Activated CD8-positive, alpha-beta memory T cell treated with anti-CD3 and anti-CD28 coated beads for 36 hours (primary cell): Measurements from ENCODE around the gene ATP6V0E1. TPM values are rescaled to one million over a fixed set of nuclear protein-coding genes. Genes with fewer than 3 reads are reported as not detected.
"Not testable (repeated sequence)": the region's sequence is repeated elsewhere in the genome, so short reads cannot be mapped to it uniquely, and the experiment has no call there.

Experiments
- CTCF ChIA-PET: fragments of 350-600 bp; sonication (Branson Sonifier 250); formaldehyde crosslinking; loops from one replicate; lab custom pipeline; 2021; ENCODE audit warnings: antibody characterized with exemption; lab: Charles Lee
- POLR2A ChIA-PET: fragments of 350-600 bp; sonication (Branson Sonifier 250); formaldehyde crosslinking; loops from one replicate; lab custom pipeline; 2021; ENCODE audit warnings: antibody characterized with exemption; lab: Charles Lee
- total RNA-seq, 2 experiments: library from RNA; stranded (reverse); gene quantifications; one replicate each; pipeline ENCODE4 v1.2.3, GENCODE V29; 2021

ATP6V0E1 gene
- total RNA-seq, 2 experiments from 2014 or later = 155 TPM

- POLR2A ChIA-PET = not testable (repeated sequence)
- CTCF ChIA-PET = interaction anchor here (0.7 to 1.4 kb wide), 2 partner anchors 33 to 71 kb away, joined by 4 read pairs; no protein-coding TSS in a partner anchor
Observed at GRCh38 chr5:173017087-173017486, 33.5 kb downstream of the ATP6V0E1 start.

GRCh38 chr5:173018358-173018757, 34.8 kb downstream of the ATP6V0E1 start:
- POLR2A ChIA-PET = no interaction called here
- CTCF ChIA-PET = interaction anchor here (1.2 kb wide), 1 partner anchor 35 kb away, joined by 3 read pairs; the partner anchor contains the start of gene ATP6V0E1

GRCh38 chr5:173020154-173020581, 36.6 kb downstream of the ATP6V0E1 start:
- POLR2A ChIA-PET = no interaction called here
- CTCF ChIA-PET = no interaction called here

GRCh38 chr5:173020643-173021042, 37.1 kb downstream of the ATP6V0E1 start:
- ChIA-PET POLR2A (no interaction called here), CTCF (no interaction called here)

GRCh38 chr5:173025651-173026050, 42.1 kb downstream of the ATP6V0E1 start:
- CTCF ChIA-PET = interaction anchor here (0.7 to 1.4 kb wide), 2 partner anchors 13 to 288 kb away, joined by 3 to 5 read pairs; no protein-coding TSS in a partner anchor

GRCh38 chr5:173027905-173028304, 44.3 kb downstream of the ATP6V0E1 start:
- CTCF ChIA-PET = no interaction called here

More at GRCh38 chr5:173025651-173026050, 42.1 kb downstream of the ATP6V0E1 start:
- POLR2A ChIA-PET = interaction anchor here (0.7 kb wide), 1 partner anchor 19 kb away, joined by 8 read pairs; no protein-coding TSS in a partner anchor

GRCh38 chr5:173028811-173029327, 45.3 kb downstream of the ATP6V0E1 start:
- ChIA-PET CTCF (no interaction called here), POLR2A (no interaction called here)

More at GRCh38 chr5:173027905-173028304, 44.3 kb downstream of the ATP6V0E1 start:
- POLR2A ChIA-PET = interaction anchor here (0.7 kb wide), 1 partner anchor 204 kb away, joined by 8 read pairs; no protein-coding TSS in a partner anchor

GRCh38 chr5:173029499-173029921, 45.9 kb downstream of the ATP6V0E1 start:
- ChIA-PET CTCF (no interaction called here), POLR2A (no interaction called here)

GRCh38 chr5:173032096-173032495, 48.5 kb downstream of the ATP6V0E1 start:
- CTCF ChIA-PET, POLR2A ChIA-PET: not testable (repeated sequence)

GRCh38 chr5:173032730-173033129, 49.2 kb downstream of the ATP6V0E1 start:
- ChIA-PET CTCF (no interaction called here), POLR2A (no interaction called here)

- CTCF ChIA-PET = interaction anchor here (1.3 to 2.1 kb wide), 2 partner anchors 34 to 50 kb away, joined by 3 to 7 read pairs; partner anchors contain the start of gene ATP6V0E1
- POLR2A ChIA-PET = interaction anchor here (0.6 kb wide), 1 partner anchor 139 kb away, joined by 6 read pairs; no protein-coding TSS in a partner anchor
Observed at GRCh38 chr5:173033923-173034322, 50.4 kb downstream of the ATP6V0E1 start.

GRCh38 chr5:173035904-173036707, 52.5 kb downstream of the ATP6V0E1 start:
- CTCF ChIA-PET = interaction anchor here (1.3 kb wide), 1 partner anchor 34 kb away, joined by 3 read pairs; no protein-coding TSS in a partner anchor
- POLR2A ChIA-PET = interaction anchor here (0.6 to 2.2 kb wide), 5 partner anchors 21 to 53 kb away, joined by 4 to 11 read pairs (median 6); partner anchors contain the start of gene ATP6V0E1

- POLR2A ChIA-PET = no interaction called here
- CTCF ChIA-PET = no interaction called here
Observed at GRCh38 chr5:173039188-173039587, 55.6 kb downstream of the ATP6V0E1 start.

GRCh38 chr5:173039964-173040363, 56.4 kb downstream of the ATP6V0E1 start:
- POLR2A ChIA-PET = no interaction called here
- CTCF ChIA-PET = no interaction called here

GRCh38 chr5:173041881-173042762, 58.6 kb downstream of the ATP6V0E1 start:
- CTCF ChIA-PET = no interaction called here
- POLR2A ChIA-PET = interaction anchor here (1.0 kb wide), 1 partner anchor 13 kb away, joined by 3 read pairs; no protein-coding TSS in a partner anchor

GRCh38 chr5:173042763-173043107, 59.2 kb downstream of the ATP6V0E1 start:
- POLR2A ChIA-PET = interaction anchor here (1.0 kb wide), 1 partner anchor 12 kb away, joined by 3 read pairs; no protein-coding TSS in a partner anchor
- CTCF ChIA-PET = interaction anchor here (0.7 kb wide), 3 partner anchors 25 to 319 kb away, joined by 3 to 5 read pairs (median 3); no protein-coding TSS in a partner anchor

GRCh38 chr5:173045474-173045873, 61.9 kb downstream of the ATP6V0E1 start:
- ChIA-PET POLR2A (no interaction called here), CTCF (no interaction called here)

- POLR2A ChIA-PET = not testable (repeated sequence)
- CTCF ChIA-PET = interaction anchor here (0.6 kb wide), 1 partner anchor 39 kb away, joined by 4 read pairs; no protein-coding TSS in a partner anchor
Observed at GRCh38 chr5:173047096-173047837, 63.7 kb downstream of the ATP6V0E1 start.
